8988T (cell line): ENCODE measurements around the gene ANO7.
"Not testable (repeated sequence)": the region's sequence is repeated elsewhere in the genome, so short reads cannot be mapped to it uniquely, and the experiment has no call there.

Source experiments
- DNase-seq: peaks from one replicate; pipeline ENCODE4 v3.0.0; 2011

The ANO7 gene

GRCh38 chr2:241190291-241190981 lies 2.0 kb downstream of the ANO7 start:
- peak; percentile 55 for DNase-seq

- DNase-seq: no peak
These were observed 2.6 kb downstream of the ANO7 start for GRCh38 chr2:241191081-241191480.

GRCh38 chr2:241193271-241193670 lies 4.8 kb downstream of the ANO7 start:
- no peak for DNase-seq

GRCh38 chr2:241194811-241195210 lies 6.3 kb downstream of the ANO7 start:
- no peak for DNase-seq

- no peak for DNase-seq
These were observed 7.1 kb downstream of the ANO7 start for GRCh38 chr2:241195506-241196130.

GRCh38 chr2:241197246-241197645 lies 8.8 kb downstream of the ANO7 start:
- not testable (repeated sequence) for DNase-seq

GRCh38 chr2:241197947-241198346 lies 9.5 kb downstream of the ANO7 start:
- DNase-seq: peak; percentile 13

GRCh38 chr2:241198381-241199279 lies 10.2 kb downstream of the ANO7 start:
- DNase-seq: no peak

- DNase-seq: no peak
These were observed 10.8 kb downstream of the ANO7 start for GRCh38 chr2:241199286-241199685.

- no peak for DNase-seq
These were observed 11.7 kb downstream of the ANO7 start for GRCh38 chr2:241199897-241200821.

- DNase-seq: no peak
These were observed 12.4 kb downstream of the ANO7 start for GRCh38 chr2:241200822-241201395.

GRCh38 chr2:241201445-241202267 lies 13.2 kb downstream of the ANO7 start:
- DNase-seq: no peak

- no peak for DNase-seq
These were observed 13.8 kb downstream of the ANO7 start for GRCh38 chr2:241202268-241202585.

GRCh38 chr2:241202681-241203080 lies 14.2 kb downstream of the ANO7 start:
- DNase-seq: no peak

- no peak for DNase-seq
These were observed 14.9 kb downstream of the ANO7 start for GRCh38 chr2:241203218-241204009.

- DNase-seq: no peak
These were observed 15.5 kb downstream of the ANO7 start for GRCh38 chr2:241204010-241204384.

GRCh38 chr2:241204490-241204889 lies 16.0 kb downstream of the ANO7 start:
- no peak for DNase-seq

- no peak for DNase-seq
These were observed 16.6 kb downstream of the ANO7 start for GRCh38 chr2:241205086-241205485.

- no peak for DNase-seq
These were observed 18.7 kb downstream of the ANO7 start for GRCh38 chr2:241207151-241207550.

GRCh38 chr2:241207641-241208040 lies 19.2 kb downstream of the ANO7 start:
- no peak for DNase-seq

GRCh38 chr2:241208058-241208457 lies 19.6 kb downstream of the ANO7 start:
- DNase-seq: no peak
